ENCODE measurements around the gene ALG1. TPM values are rescaled to one million over a fixed set of nuclear protein-coding genes. Genes with fewer than 3 reads are reported as not detected.

ALG1 gene
- total and polyA plus RNA-seq, 4 donors, result 14.5 to 24.1 (median 21.1) TPM

Other genes with a start within 250 kb of the ALG1 start
- 10 to 100 TPM; 52.5 to 55.2 TPM for gene GLYR1, start 224.6 kb upstream of the ALG1 start, total RNA-seq
- 100 to 1,000 TPM; 106 to 134 TPM for gene GLYR1, start 224.6 kb upstream of the ALG1 start, polyA plus RNA-seq (ENCODE audit: insufficient read length in 2 of 2)
- 10 to 100 TPM; 13.8 to 17.5 TPM for gene UBN1, start 224.4 kb upstream of the ALG1 start, total RNA-seq
- 10 to 100 TPM; 15.6 to 17.1 TPM for gene UBN1, start 224.4 kb upstream of the ALG1 start, polyA plus RNA-seq (ENCODE audit: insufficient read length in 2 of 2)
- gene PPL, start 134.7 kb upstream of the ALG1 start, total RNA-seq, result 1 to 10 TPM; 2.7 to 3.8 TPM
- 1 to 10 TPM; 3.6 to 5.6 TPM for gene PPL, start 134.7 kb upstream of the ALG1 start, polyA plus RNA-seq (ENCODE audit: insufficient read length in 2 of 2)
- 1 to 10 TPM; 1.6 to 4.5 TPM for gene SEC14L5, start 113.5 kb upstream of the ALG1 start, total RNA-seq
- 1 to 10 TPM in 1 of 2 donors, under 1 TPM in 1; 0.93 to 1.8 TPM for gene SEC14L5, start 113.5 kb upstream of the ALG1 start, polyA plus RNA-seq (ENCODE audit: insufficient read length in 2 of 2)
- 1 to 10 TPM; 6.9 to 7.3 TPM for gene NAGPA, start 37.9 kb upstream of the ALG1 start, total RNA-seq
- 10 to 100 TPM; 10.5 to 15.1 TPM for gene NAGPA, start 37.9 kb upstream of the ALG1 start, polyA plus RNA-seq (ENCODE audit: insufficient read length in 2 of 2)
- gene C16orf89, start 5.9 kb upstream of the ALG1 start, total RNA-seq, result 100 to 1,000 TPM in 1 of 2 donors, 10 to 100 TPM in 1; 48.6 to 416 TPM
- gene C16orf89, start 5.9 kb upstream of the ALG1 start, polyA plus RNA-seq (ENCODE audit: insufficient read length in 2 of 2), result 10 to 100 TPM; 17.7 to 71.9 TPM
- 1 to 10 TPM; 6.7 to 8.0 TPM for gene EEF2KMT, start 26.0 kb downstream of the ALG1 start, total RNA-seq
- 10 to 100 TPM; 15.0 to 15.3 TPM for gene EEF2KMT, start 26.0 kb downstream of the ALG1 start, polyA plus RNA-seq (ENCODE audit: insufficient read length in 2 of 2)

Measured in spinal cord (tissue), 4 donors.